ENCODE data around the gene KIF9.
A peak's percentile ranks its signal among the peaks of the same experiment; 100 is the strongest.

The KIF9 gene

DNA sequence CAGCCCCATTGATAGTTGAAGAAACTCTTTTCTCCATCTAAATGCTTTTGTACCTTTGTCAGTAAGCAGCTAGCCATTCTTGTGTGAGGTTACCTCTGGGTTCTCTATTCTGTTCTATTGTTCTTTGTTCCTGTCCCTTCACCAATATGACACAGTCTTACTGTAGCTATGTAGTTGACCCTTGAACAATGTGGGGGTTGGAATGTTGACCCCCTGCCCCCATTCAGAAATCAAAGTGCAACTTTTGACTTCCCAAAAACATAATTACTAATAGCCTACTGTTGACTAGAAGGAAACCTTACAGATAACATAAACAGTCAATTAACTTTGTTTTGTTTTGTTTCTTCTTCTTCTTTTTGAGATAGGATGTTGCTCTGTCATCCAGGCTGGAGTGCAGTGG is 18.9 kb upstream of the KIF9 start:
- H4K12ac ChIP-seq (ENCODE audit: low read depth, low read length) = no peak overlapping the region

DNA sequence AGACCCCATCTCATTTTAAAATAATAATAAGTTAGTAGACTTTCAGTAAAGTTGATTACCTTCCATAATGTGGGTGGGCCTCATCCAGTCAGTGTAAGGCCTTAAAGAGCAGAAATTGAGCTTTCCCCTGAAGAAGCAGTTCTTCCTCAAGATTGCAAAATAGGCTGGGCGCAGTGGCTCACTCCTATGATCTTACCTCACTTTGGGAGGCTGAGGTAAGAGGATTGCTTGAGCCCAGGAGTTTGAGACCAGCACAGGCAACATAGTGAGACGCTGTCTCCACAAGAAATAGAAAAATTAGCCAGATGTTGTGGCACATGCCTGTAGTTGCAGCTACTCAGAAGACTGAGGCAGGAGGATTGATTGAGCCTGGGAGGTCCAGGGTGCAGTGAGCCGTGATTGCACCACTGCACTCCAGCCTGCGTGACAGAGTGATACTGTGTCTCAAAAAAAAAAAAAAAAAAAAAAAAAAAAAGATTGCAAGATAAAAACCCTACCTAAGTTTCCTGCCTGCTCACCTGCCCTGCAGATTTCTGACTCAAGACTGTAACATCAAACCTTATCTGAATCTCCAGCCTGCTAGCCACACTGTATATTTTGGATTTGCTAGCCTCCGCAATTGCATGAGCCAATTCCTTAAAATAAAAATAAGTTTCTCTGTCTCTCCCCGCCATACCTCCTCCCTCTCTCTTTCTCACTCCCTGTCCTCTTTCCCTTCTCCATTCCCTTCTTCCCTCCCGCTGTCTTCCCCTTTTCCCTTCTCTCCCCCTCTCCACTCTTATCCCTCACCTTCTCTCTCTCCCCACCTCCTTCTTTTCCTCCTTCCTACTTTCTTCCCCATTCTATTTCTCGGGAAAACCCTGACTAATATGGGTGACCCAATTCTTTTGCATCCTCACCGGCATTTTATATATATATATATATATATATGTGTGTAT is 17.1 kb upstream of the KIF9 start:
- H3K18ac ChIP-seq (ENCODE audit: low read length) = no peak overlapping the region
- peaks cover 0 to 1% of the 10 kb centered on the region in 2 experiments for H3K36me3 ChIP-seq (ENCODE audit: control insufficient read depth in 1 of 2, insufficient read depth in 2 of 2, low read length in 2 of 2)
- peaks cover 0 to 2% of the 10 kb centered on the region in 2 experiments for H3K4me1 ChIP-seq (ENCODE audit: control insufficient read depth in 1 of 2, insufficient read depth in 2 of 2, low read length in 2 of 2)
- H3K9me3 ChIP-seq (ENCODE audit: insufficient read depth, low read depth, low read length) = no peaks in the 10 kb centered on the region
- 100% methylated on average over 2 of the region's 9 CpGs for WGBS (ENCODE audit: extremely low coverage, insufficient coverage, insufficient read length)
- no peak overlapping the region for H4K91ac ChIP-seq (ENCODE audit: low read depth, low read length)
- H3K79me1 ChIP-seq (ENCODE audit: low read length) = no peaks in the 10 kb centered on the region
- no peak overlapping the region for H3K23ac ChIP-seq (ENCODE audit: low read length)
- H3K27ac ChIP-seq (ENCODE audit: low read depth, low read length) = no peak overlapping the region
- H3K79me2 ChIP-seq (ENCODE audit: control insufficient read depth, insufficient read depth, low read length, poor library complexity) = no peaks in the 10 kb centered on the region
- no peak overlapping the region for H2AK5ac ChIP-seq (ENCODE audit: low read length)
- H2BK120ac ChIP-seq (ENCODE audit: insufficient read depth, low read length, poor library complexity) = no peak overlapping the region
- peak; percentile 40 to 64 for DNase-seq
- no peak overlapping the region for H2BK5ac ChIP-seq (ENCODE audit: low read depth, low read length, poor library complexity)
- no peaks in the 10 kb centered on the region for H3K27me3 ChIP-seq (ENCODE audit: insufficient read depth, low read length)
- no peak overlapping the region for H3K4me2 ChIP-seq (ENCODE audit: low read length)
- H4K12ac ChIP-seq (ENCODE audit: low read depth, low read length) = no peak overlapping the region
- no peak overlapping the region for H2AFZ ChIP-seq (ENCODE audit: insufficient read depth, low read length, poor library complexity)
- no peak overlapping the region for H2BK12ac ChIP-seq (ENCODE audit: low read length)
- H3K9ac ChIP-seq (ENCODE audit: low read length) = no peak overlapping the region
- no peak overlapping the region for H4K8ac ChIP-seq (ENCODE audit: low read depth, low read length)
- no peak overlapping the region for H3K4me3 ChIP-seq (ENCODE audit: low read depth, low read length)
- H3K14ac ChIP-seq (ENCODE audit: low read length) = no peak overlapping the region
- H3K4ac ChIP-seq (ENCODE audit: low read depth, low read length) = no peak overlapping the region

More for the DNA sequence above, 18.9 kb upstream of the KIF9 start:
- Histone ChIP-seq H3K79me1 (ENCODE audit: low read length) (no peaks in the 10 kb centered on the region), H3K4me3 (ENCODE audit: low read depth, low read length) (no peak overlapping the region), H2AK5ac (ENCODE audit: low read length) (no peak overlapping the region), H2AFZ (ENCODE audit: insufficient read depth, low read length, poor library complexity) (no peak overlapping the region), H3K18ac (ENCODE audit: low read length) (no peak overlapping the region), H2BK12ac (ENCODE audit: low read length) (no peak overlapping the region), H3K27me3 (ENCODE audit: insufficient read depth, low read length) (no peaks in the 10 kb centered on the region), H3K36me3 (ENCODE audit: control insufficient read depth in 1 of 2, insufficient read depth in 2 of 2, low read length in 2 of 2) (peaks cover 0 to 2% of the 10 kb centered on the region in 2 experiments), H3K9ac (ENCODE audit: low read length) (no peak overlapping the region), H3K23ac (ENCODE audit: low read length) (no peak overlapping the region), H3K4ac (ENCODE audit: low read depth, low read length) (no peak overlapping the region), H2BK120ac (ENCODE audit: insufficient read depth, low read length, poor library complexity) (no peak overlapping the region), H4K91ac (ENCODE audit: low read depth, low read length) (no peak overlapping the region), H2BK5ac (ENCODE audit: low read depth, low read length, poor library complexity) (no peak overlapping the region), H4K8ac (ENCODE audit: low read depth, low read length) (no peak overlapping the region), H3K4me2 (ENCODE audit: low read length) (no peak overlapping the region), H3K27ac (ENCODE audit: low read depth, low read length) (no peak overlapping the region), H3K14ac (ENCODE audit: low read length) (no peak overlapping the region), H3K9me3 (ENCODE audit: insufficient read depth, low read depth, low read length) (no peaks in the 10 kb centered on the region), H3K79me2 (ENCODE audit: control insufficient read depth, insufficient read depth, low read length, poor library complexity) (no peaks in the 10 kb centered on the region), H3K4me1 (ENCODE audit: control insufficient read depth in 1 of 2, insufficient read depth in 2 of 2, low read length in 2 of 2) (peaks cover 0 to 2% of the 10 kb centered on the region in 2 experiments)
- DNase-seq = no peak

DNA sequence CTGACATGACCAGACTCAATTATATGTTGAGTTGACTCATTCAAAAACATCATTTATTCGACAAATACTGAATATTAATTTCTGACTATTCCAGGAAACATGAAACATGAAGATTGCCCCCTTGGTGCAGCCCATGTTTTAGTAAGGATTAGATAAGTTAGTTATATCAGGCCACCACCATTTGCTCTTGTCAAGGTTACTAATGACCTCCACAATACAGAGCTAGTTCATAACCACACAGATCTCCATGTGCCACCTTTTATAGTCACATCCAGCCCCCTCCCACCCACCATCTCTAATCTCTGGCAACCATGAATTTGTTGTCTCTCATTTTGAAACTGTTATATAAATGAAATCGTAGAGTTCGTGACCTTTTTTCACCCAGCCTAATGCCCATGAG is 15.8 kb upstream of the KIF9 start:
- Histone ChIP-seq H3K18ac (ENCODE audit: low read length) (no peak overlapping the region), H2BK12ac (ENCODE audit: low read length) (no peak overlapping the region), H3K14ac (ENCODE audit: low read length) (no peak overlapping the region), H3K9me3 (ENCODE audit: insufficient read depth, low read depth, low read length) (no peaks in the 10 kb centered on the region), H3K4me2 (ENCODE audit: low read length) (no peak overlapping the region), H4K12ac (ENCODE audit: low read depth, low read length) (no peak overlapping the region), H3K79me1 (ENCODE audit: low read length) (no peaks in the 10 kb centered on the region), H3K4ac (ENCODE audit: low read depth, low read length) (no peak overlapping the region), H4K8ac (ENCODE audit: low read depth, low read length) (no peak overlapping the region), H2AFZ (ENCODE audit: insufficient read depth, low read length, poor library complexity) (no peak overlapping the region), H3K23ac (ENCODE audit: low read length) (no peak overlapping the region), H3K36me3 (ENCODE audit: control insufficient read depth in 1 of 2, insufficient read depth in 2 of 2, low read length in 2 of 2) (no peaks in the 10 kb centered on the region), H3K27me3 (ENCODE audit: insufficient read depth, low read length) (no peaks in the 10 kb centered on the region), H2AK5ac (ENCODE audit: low read length) (no peak overlapping the region), H4K91ac (ENCODE audit: low read depth, low read length) (no peak overlapping the region), H3K79me2 (ENCODE audit: control insufficient read depth, insufficient read depth, low read length, poor library complexity) (no peaks in the 10 kb centered on the region), H2BK5ac (ENCODE audit: low read depth, low read length, poor library complexity) (no peak overlapping the region), H3K27ac (ENCODE audit: low read depth, low read length) (no peak overlapping the region), H2BK120ac (ENCODE audit: insufficient read depth, low read length, poor library complexity) (no peak overlapping the region), H3K4me1 (ENCODE audit: control insufficient read depth in 1 of 2, insufficient read depth in 2 of 2, low read length in 2 of 2) (peaks cover 0 to 2% of the 10 kb centered on the region in 2 experiments), H3K9ac (ENCODE audit: low read length) (no peak overlapping the region), H3K4me3 (ENCODE audit: low read depth, low read length) (no peak overlapping the region)
- no peak for DNase-seq
- WGBS (ENCODE audit: extremely low coverage, insufficient coverage, insufficient read length) = no CpG with 5 or more reads among the region's 3 CpGs

DNA sequence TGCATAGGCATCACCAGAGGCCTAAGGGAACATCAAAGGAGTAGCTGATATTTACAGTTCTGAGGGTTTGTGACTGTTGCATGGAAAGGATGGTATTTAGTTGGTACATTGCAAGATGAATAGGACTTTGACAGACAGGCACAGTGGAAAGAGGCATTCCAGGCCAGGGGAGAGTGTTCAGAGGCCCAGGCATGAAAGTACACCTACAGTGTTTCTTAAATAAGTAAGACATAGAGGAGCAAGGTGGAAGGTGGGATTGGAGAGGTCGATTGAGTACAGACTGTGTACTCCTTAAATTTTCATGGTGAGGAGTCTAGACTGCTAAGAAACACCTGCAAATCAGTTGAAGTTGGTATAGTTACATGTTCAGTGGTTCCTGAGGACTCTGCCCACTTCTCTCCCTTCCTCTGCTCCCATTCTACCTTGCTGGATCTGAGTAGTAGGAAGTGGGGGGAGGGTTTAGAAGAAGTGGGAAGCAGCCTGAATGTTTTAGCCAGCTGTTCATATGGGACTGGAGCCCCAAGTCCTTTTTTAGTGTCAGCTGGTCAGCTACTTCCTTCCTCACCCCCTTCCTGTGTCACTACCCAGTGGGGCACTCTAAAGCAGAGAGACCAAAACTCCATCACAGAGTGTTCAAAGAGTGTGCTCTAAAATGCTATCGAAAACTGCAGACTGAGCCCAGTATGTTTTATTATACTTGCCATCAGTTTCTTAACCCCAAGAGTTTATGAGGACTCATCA is 14.1 kb upstream of the KIF9 start:
- no peak overlapping the region for H2BK12ac ChIP-seq (ENCODE audit: low read length)
- H2AK5ac ChIP-seq (ENCODE audit: low read length) = no peak overlapping the region
- H3K23ac ChIP-seq (ENCODE audit: low read length) = no peak overlapping the region
- no peak overlapping the region for H2BK120ac ChIP-seq (ENCODE audit: insufficient read depth, low read length, poor library complexity)
- no peak overlapping the region for H3K4ac ChIP-seq (ENCODE audit: low read depth, low read length)
- H3K4me3 ChIP-seq (ENCODE audit: low read depth, low read length) = no peak overlapping the region
- H4K8ac ChIP-seq (ENCODE audit: low read depth, low read length) = no peak overlapping the region
- H2BK5ac ChIP-seq (ENCODE audit: low read depth, low read length, poor library complexity) = no peak overlapping the region
- no peaks in the 10 kb centered on the region for H3K9me3 ChIP-seq (ENCODE audit: insufficient read depth, low read depth, low read length)
- peaks cover 0 to 2% of the 10 kb centered on the region in 2 experiments for H3K4me1 ChIP-seq (ENCODE audit: control insufficient read depth in 1 of 2, insufficient read depth in 2 of 2, low read length in 2 of 2)
- no peak overlapping the region for H3K14ac ChIP-seq (ENCODE audit: low read length)
- H3K4me2 ChIP-seq (ENCODE audit: low read length) = no peak overlapping the region
- no CpG with 5 or more reads among the region's 2 CpGs for WGBS (ENCODE audit: extremely low coverage, insufficient coverage, insufficient read length)
- no peak overlapping the region for H3K9ac ChIP-seq (ENCODE audit: low read length)
- H4K12ac ChIP-seq (ENCODE audit: low read depth, low read length) = no peak overlapping the region
- H3K18ac ChIP-seq (ENCODE audit: low read length) = no peak overlapping the region
- H2AFZ ChIP-seq (ENCODE audit: insufficient read depth, low read length, poor library complexity) = no peak overlapping the region
- H3K36me3 ChIP-seq (ENCODE audit: control insufficient read depth in 1 of 2, insufficient read depth in 2 of 2, low read length in 2 of 2) = no peaks in the 10 kb centered on the region
- no peak for DNase-seq
- H3K27me3 ChIP-seq (ENCODE audit: insufficient read depth, low read length) = no peaks in the 10 kb centered on the region
- H3K27ac ChIP-seq (ENCODE audit: low read depth, low read length) = no peak overlapping the region
- H3K79me2 ChIP-seq (ENCODE audit: control insufficient read depth, insufficient read depth, low read length, poor library complexity) = peaks cover 2% of the 10 kb centered on the region
- H3K79me1 ChIP-seq (ENCODE audit: low read length) = no peaks in the 10 kb centered on the region
- no peak overlapping the region for H4K91ac ChIP-seq (ENCODE audit: low read depth, low read length)

All from trophoblast cell (in vitro differentiated cells and primary cell).